BE2C (cell line): ENCODE measurements around the gene PDSS1.

Experiments
- DNase-seq: peaks from one replicate; pipeline ENCODE4 v3.0.0-alpha.2; 2020
- H3K27me3 ChIP-seq: fragments of 250-450 bp; sonication (Bioruptor Pico); 2 replicates; pipeline ENCODE4 v1.5.1; 2020; ENCODE audit warnings: mild to moderate bottlenecking
- H3K36me3 ChIP-seq: fragments of 250-450 bp; sonication (Bioruptor Pico); 2 replicates; pipeline ENCODE4 v1.5.1; 2020; ENCODE audit warnings: mild to moderate bottlenecking
- H3K4me1 ChIP-seq: fragments of 250-450 bp; sonication (Bioruptor Pico); 2 replicates; pipeline ENCODE4 v1.5.1; 2020
- H3K4me3 ChIP-seq: 2 replicates; pipeline ENCODE4 v1.5.1; 2011; ENCODE audit warnings: low read depth, low read length
- H3K9me3 ChIP-seq: fragments of 250-450 bp; sonication (Bioruptor Pico); 2 replicates; pipeline ENCODE4 v1.5.1; 2020
- TF ChIP-seq, protein P1 (sequence below): IDR thresholded peaks from 2 replicates; pipeline ENCODE4 v1.5.1; 2012; ENCODE audit warnings: mild to moderate bottlenecking, low read depth, low read length

PDSS1 gene

DNA sequence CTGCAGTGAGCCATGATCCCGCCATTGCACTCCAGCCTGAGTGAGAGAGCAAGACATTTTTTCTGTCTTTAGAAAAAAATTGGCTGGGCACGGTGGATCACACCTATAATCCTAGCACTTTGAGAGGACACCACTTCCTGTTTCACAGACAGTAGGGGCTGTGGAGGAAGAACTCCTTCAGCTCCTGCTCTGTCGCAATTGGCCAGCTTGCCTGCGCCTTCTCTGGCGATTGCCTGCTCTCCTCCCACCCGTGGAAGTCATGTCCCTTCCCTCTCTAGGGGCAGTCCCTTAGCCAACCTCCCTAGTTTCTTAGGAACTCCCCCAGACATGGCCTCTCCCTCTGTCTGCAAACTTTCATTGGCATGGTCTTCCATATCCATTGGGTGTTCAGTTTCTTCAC lies 8.7 kb downstream of the PDSS1 start:
- TF ChIP-seq, protein P1, sequence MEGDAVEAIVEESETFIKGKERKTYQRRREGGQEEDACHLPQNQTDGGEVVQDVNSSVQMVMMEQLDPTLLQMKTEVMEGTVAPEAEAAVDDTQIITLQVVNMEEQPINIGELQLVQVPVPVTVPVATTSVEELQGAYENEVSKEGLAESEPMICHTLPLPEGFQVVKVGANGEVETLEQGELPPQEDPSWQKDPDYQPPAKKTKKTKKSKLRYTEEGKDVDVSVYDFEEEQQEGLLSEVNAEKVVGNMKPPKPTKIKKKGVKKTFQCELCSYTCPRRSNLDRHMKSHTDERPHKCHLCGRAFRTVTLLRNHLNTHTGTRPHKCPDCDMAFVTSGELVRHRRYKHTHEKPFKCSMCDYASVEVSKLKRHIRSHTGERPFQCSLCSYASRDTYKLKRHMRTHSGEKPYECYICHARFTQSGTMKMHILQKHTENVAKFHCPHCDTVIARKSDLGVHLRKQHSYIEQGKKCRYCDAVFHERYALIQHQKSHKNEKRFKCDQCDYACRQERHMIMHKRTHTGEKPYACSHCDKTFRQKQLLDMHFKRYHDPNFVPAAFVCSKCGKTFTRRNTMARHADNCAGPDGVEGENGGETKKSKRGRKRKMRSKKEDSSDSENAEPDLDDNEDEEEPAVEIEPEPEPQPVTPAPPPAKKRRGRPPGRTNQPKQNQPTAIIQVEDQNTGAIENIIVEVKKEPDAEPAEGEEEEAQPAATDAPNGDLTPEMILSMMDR = no peak
- H3K36me3 ChIP-seq = peaks cover 34% of the 10 kb centered on the region

DNA sequence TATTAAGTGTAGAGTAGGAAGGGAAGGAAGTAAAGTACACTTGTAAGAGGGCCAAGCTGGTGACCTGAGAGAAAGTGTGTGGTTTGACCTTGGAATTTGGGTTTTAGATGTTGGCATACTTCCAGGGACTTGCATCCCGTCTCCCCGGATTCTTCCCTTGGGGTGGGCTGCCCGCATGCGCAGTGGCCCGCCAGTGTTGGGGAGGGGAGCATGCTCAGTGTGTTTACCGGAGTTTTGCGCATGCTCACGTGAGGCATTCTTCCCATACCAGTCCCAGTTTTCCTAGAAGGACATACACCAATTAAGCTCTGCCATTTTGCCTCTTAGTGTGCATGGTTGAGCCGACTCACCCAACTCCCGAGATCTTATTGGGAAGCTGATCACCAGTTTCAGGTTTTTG lies 9.4 kb downstream of the PDSS1 start:
- H3K36me3 ChIP-seq = peaks cover 28% of the 10 kb centered on the region
- H3K9me3 ChIP-seq = no peaks in the 10 kb centered on the region
- H3K27me3 ChIP-seq = no peaks in the 10 kb centered on the region
- TF ChIP-seq, protein P1 = no peak
- DNase-seq = no peak
- H3K4me1 ChIP-seq = no peaks in the 10 kb centered on the region
- no peak overlapping the region for H3K4me3 ChIP-seq

More for the DNA sequence above, 8.7 kb downstream of the PDSS1 start:
- Histone ChIP-seq H3K4me1 (no peaks in the 10 kb centered on the region), H3K9me3 (no peaks in the 10 kb centered on the region), H3K27me3 (no peaks in the 10 kb centered on the region), H3K4me3 (no peak overlapping the region)
- no peak for DNase-seq

DNA sequence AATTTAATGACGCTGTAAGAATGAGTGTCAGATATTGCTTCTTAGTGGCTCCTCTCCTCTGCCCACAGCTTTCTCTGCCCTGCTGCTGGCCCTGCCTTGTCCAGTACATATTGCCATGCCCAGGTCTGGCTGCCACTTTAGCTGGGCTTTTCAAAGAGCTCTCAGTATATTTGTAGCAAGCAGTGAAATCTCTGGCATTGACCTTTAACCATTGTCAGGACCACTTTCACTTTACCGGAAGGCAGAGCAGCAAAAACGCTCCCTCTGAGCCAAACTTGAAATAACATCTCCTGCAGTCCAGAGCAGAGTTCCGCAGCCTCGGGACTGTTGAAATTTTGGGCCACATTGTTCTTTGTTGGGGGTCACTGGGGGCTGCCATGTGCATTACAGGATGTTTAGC lies 13.8 kb downstream of the PDSS1 start:
- H3K4me3 ChIP-seq = no peak overlapping the region
- DNase-seq = no peak
- H3K27me3 ChIP-seq = no peaks in the 10 kb centered on the region
- H3K36me3 ChIP-seq = peaks cover 27% of the 10 kb centered on the region
- TF ChIP-seq, protein P1 = no peak
- no peaks in the 10 kb centered on the region for H3K4me1 ChIP-seq
- H3K9me3 ChIP-seq = no peaks in the 10 kb centered on the region

DNA sequence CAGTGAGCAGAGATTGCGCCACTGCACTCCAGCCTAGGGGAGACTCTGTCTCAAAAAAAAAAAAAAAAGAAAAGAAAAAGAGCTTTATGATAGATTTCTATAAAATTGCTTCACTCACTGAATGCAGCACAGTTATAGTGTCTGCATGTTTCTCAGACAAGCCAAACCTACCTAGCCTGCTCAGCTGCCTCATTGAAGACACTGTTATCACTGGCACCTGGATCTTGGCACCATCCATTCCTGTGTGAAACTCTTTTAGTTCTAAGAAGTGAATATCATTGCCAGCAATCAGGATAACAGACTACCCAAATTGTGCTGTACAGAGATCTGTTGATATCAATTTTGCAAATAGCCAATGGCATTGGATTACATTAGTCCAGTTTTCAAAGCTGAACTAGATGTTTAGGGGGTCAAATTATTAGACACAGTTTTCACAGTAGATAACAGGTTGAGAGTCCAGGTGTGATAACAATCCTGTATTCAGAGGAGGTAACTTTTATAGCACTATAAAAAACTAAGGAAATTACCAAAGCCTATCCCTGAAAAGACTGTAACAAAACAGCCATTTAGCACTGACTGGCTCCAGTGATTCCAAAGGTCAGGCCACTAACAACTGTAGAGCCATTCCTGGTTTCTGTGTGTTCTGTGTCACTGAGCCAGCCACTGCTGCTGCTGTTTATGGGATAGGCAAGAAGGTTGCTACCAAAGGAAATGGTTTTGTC lies 17.1 kb downstream of the PDSS1 start:
- H3K9me3 ChIP-seq = no peaks in the 10 kb centered on the region
- peaks cover 26% of the 10 kb centered on the region for H3K36me3 ChIP-seq
- no peaks in the 10 kb centered on the region for H3K27me3 ChIP-seq
- no peak for DNase-seq
- H3K4me1 ChIP-seq = no peaks in the 10 kb centered on the region
- TF ChIP-seq, protein P1 = no peak
- no peak overlapping the region for H3K4me3 ChIP-seq

DNA sequence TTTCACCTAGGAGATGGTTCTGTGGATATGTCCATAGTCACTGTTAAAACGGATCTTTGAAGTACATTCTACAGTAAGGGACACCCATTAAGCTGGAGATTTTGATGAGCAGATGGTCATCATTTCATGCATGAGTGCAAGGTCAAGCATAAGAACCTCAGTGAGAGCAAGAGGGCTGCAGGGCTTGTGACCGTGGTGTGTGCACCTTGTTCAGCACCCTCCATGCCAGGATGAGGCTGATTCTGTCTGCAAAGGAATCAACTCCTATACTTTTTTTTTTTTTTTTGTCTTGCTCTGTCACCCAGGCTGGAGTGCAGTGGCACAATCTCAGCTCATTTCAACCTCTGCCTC lies 17.6 kb downstream of the PDSS1 start:
- Histone ChIP-seq H3K27me3 (no peaks in the 10 kb centered on the region), H3K36me3 (peaks cover 26% of the 10 kb centered on the region), H3K9me3 (no peaks in the 10 kb centered on the region), H3K4me1 (no peaks in the 10 kb centered on the region), H3K4me3 (no peak overlapping the region)
- no peak for DNase-seq
- TF ChIP-seq, protein P1 = no peak

DNA sequence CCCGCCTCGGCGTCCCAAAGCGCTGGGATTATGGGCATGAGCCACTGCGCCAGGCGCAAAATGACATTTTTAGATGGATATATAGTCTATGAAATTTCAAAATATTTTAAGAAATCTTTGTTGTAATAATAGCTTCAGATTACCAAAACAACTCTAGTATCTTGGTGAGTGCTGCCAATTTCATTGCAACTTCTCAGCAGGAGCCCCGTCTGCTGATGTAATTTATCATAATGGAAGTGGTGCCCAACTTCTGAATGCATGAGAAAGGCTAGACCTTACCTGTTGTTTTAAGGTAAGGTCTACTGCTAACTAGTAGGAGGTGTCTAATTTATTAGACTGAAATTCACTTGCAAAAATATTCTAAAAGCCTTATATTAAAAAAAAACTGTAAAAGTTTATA lies 20.0 kb downstream of the PDSS1 start:
- no peak for DNase-seq
- TF ChIP-seq, protein P1 = no peak
- H3K4me3 ChIP-seq = no peak overlapping the region
- H3K4me1 ChIP-seq = no peaks in the 10 kb centered on the region
- peaks cover 35% of the 10 kb centered on the region for H3K36me3 ChIP-seq
- H3K9me3 ChIP-seq = no peaks in the 10 kb centered on the region
- H3K27me3 ChIP-seq = no peaks in the 10 kb centered on the region
